Activated naive CD8-positive, alpha-beta T cell treated with anti-CD3 and anti-CD28 coated beads, Interleukin-2, amount 50 U/mL, for 24 hours (primary cell): Measurements from ENCODE around the gene LOC128125822.

ENCODE experiments used
- ATAC-seq: fragments of 150-1000 bp; cut with Tn5 transposase; one replicate; pipeline ENCODE4 v1.10.0; 2021
- DNase-seq: peaks from one replicate; pipeline ENCODE4 v3.0.0; 2021
- H3K27ac Mint-ChIP-seq: one replicate; pipeline ENCODE4 v1.8.0; 2021; ENCODE audit warnings: mild to moderate bottlenecking, mixed read lengths
- H3K27me3 Mint-ChIP-seq: one replicate; pipeline ENCODE4 v1.8.0; 2021; ENCODE audit warnings: mixed read lengths
- H3K36me3 Mint-ChIP-seq: one replicate; pipeline ENCODE4 v1.8.0; 2021; ENCODE audit warnings: low read depth, mixed read lengths
- H3K4me1 Mint-ChIP-seq: one replicate; pipeline ENCODE4 v1.8.0; 2021; ENCODE audit warnings: mixed read lengths
- H3K4me3 Mint-ChIP-seq: one replicate; pipeline ENCODE4 v1.8.0; 2021; ENCODE audit warnings: mild to moderate bottlenecking, moderate library complexity, mixed read lengths
- H3K9me3 Mint-ChIP-seq: one replicate; pipeline ENCODE4 v1.8.0; 2021; ENCODE audit warnings: mixed read lengths

LOC128125822 gene

DNA sequence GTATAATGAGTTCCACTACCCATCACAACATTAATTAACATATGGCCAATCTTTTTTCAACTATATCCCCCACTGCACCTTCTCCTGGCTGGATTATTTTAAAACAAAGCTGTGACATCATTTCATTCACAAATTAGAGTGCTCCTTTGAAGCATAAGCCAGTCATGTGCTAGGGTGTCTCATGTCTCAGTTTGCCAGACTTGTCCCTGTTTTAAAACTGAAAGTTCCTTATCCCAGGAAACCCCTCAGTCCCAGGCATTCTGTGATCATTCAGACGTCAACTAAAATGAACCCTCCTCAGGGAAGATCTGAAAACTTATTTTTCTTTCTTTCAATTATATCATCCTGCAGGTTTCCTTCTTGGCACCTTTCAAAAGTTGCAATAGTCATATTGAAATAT, 29.3 kb upstream of the LOC128125822 start:
- ATAC-seq (no peak), DNase-seq (no peak)
- Mint-ChIP-seq H3K27ac (no peak overlapping the region), H3K9me3 (peaks cover 4% of the 10 kb centered on the region), H3K4me1 (no peaks in the 10 kb centered on the region), H3K27me3 (peaks cover 31% of the 10 kb centered on the region), H3K36me3 (no peaks in the 10 kb centered on the region), H3K4me3 (no peak overlapping the region)

DNA sequence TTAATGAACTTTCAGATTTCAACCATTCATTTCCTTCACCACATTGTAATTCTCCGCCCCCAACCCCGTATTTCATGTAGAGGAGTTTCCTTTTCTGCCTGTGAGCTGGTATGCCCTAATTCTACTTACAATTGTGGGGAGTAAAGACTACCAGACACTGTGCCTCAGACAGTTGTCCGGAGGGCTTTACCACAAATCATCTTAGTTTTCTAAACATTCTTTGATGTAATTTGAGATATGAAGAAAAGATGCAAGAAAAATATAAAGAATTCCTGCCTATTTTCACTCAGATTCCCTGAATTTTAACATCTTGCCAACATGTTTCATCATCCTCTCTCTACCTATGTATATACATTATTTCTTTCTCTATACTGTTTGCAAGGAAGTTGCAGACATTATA, 28.3 kb upstream of the LOC128125822 start:
- no peak overlapping the region for H3K4me3 Mint-ChIP-seq
- no peaks in the 10 kb centered on the region for H3K36me3 Mint-ChIP-seq
- no peak for DNase-seq
- H3K27me3 Mint-ChIP-seq: peaks cover 33% of the 10 kb centered on the region
- no peaks in the 10 kb centered on the region for H3K4me1 Mint-ChIP-seq
- peaks cover 4% of the 10 kb centered on the region for H3K9me3 Mint-ChIP-seq
- no peak for ATAC-seq
- no peak overlapping the region for H3K27ac Mint-ChIP-seq

GRCh38 chr6:63546236-63546635, 26.0 kb upstream of the LOC128125822 start:
- H3K36me3 Mint-ChIP-seq: no peaks in the 10 kb centered on the region
- ATAC-seq (no peak), DNase-seq (no peak)
- no peak overlapping the region for H3K27ac Mint-ChIP-seq
- peaks cover 24% of the 10 kb centered on the region for H3K27me3 Mint-ChIP-seq
- no peak overlapping the region for H3K4me3 Mint-ChIP-seq
- H3K4me1 Mint-ChIP-seq: no peaks in the 10 kb centered on the region
- peaks cover 4% of the 10 kb centered on the region for H3K9me3 Mint-ChIP-seq

GRCh38 chr6:63546697-63547096, 25.6 kb upstream of the LOC128125822 start:
- Mint-ChIP-seq H3K27ac (no peak overlapping the region), H3K9me3 (peaks cover 4% of the 10 kb centered on the region), H3K4me3 (no peak overlapping the region), H3K27me3 (peaks cover 23% of the 10 kb centered on the region), H3K36me3 (no peaks in the 10 kb centered on the region), H3K4me1 (no peaks in the 10 kb centered on the region)
- no peak for ATAC-seq
- no peak for DNase-seq

DNA sequence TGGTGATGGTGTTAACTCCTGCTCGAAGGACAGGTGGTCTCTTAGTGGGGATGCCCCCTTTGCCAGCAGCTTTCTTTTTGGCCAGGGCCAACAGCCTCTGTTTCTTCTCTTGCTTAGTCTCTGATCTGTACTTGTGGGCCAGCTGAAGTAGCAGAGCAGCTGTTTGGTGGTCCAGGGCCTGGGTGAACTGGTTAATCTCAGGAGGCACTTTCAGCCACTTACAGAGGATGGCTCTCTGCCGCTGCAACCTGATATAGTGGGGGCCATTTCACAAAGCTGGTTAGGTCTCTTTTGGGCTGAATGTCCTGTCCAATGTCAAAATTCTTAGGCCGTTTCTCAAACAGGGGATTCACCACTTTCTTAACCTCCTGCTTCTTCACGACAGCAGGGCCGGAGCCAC, 23.2 kb upstream of the LOC128125822 start:
- H3K9me3 Mint-ChIP-seq: no peaks in the 10 kb centered on the region

DNA sequence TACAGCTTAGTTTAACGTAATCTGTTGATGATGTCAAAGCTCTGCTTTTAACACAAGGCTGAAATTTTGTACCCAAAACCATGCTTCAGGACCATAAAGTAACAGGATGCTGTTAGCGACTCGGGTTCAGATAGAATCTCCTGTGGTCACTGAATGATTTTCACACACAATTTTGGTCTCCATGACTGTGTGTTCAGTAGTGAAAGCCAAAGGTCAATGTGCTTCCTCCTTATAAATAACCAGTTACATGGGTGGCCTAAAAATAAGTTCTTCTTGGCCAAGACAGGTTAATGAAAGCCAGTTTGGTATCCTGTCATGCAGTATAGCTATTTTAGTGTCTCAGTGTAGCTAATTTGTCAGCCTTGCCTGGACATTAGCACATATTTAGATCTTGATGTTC, 19.1 kb upstream of the LOC128125822 start:
- ATAC-seq: no peak

More for the DNA sequence above, 23.2 kb upstream of the LOC128125822 start:
- no peak overlapping the region for H3K4me3 Mint-ChIP-seq
- peaks cover 12% of the 10 kb centered on the region for H3K27me3 Mint-ChIP-seq
- H3K27ac Mint-ChIP-seq: no peak overlapping the region
- H3K36me3 Mint-ChIP-seq: no peaks in the 10 kb centered on the region
- no peak for DNase-seq
- no peaks in the 10 kb centered on the region for H3K4me1 Mint-ChIP-seq
- ATAC-seq: no peak

DNA sequence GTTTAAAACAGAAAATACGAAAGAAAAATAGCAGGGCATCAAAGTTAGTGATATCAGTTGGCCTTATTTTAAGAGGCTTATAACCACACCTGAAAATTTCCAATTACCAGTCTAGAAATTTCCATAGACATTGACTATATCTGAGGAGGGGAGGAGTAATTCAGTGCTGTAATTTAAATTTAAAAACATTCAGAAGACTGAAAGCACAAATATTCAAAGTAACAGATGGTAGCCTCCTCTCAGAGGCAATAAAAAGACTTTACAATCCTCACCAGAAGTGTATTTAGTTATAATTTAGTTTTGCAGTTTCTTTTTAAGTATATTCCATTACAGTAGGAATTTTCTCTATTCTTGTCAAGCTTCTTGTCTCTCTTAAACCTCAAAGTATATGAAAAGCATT, 18.4 kb upstream of the LOC128125822 start:
- Mint-ChIP-seq H3K27ac (no peak overlapping the region), H3K27me3 (peaks cover 8% of the 10 kb centered on the region), H3K4me3 (no peak overlapping the region), H3K9me3 (no peaks in the 10 kb centered on the region), H3K4me1 (no peaks in the 10 kb centered on the region), H3K36me3 (no peaks in the 10 kb centered on the region)
- no peak for DNase-seq
- no peak for ATAC-seq

More for the DNA sequence above, 19.1 kb upstream of the LOC128125822 start:
- no peaks in the 10 kb centered on the region for H3K36me3 Mint-ChIP-seq
- DNase-seq: no peak
- H3K4me1 Mint-ChIP-seq: no peaks in the 10 kb centered on the region
- no peaks in the 10 kb centered on the region for H3K9me3 Mint-ChIP-seq
- H3K27ac Mint-ChIP-seq: no peak overlapping the region
- peaks cover 8% of the 10 kb centered on the region for H3K27me3 Mint-ChIP-seq
- no peak overlapping the region for H3K4me3 Mint-ChIP-seq

DNA sequence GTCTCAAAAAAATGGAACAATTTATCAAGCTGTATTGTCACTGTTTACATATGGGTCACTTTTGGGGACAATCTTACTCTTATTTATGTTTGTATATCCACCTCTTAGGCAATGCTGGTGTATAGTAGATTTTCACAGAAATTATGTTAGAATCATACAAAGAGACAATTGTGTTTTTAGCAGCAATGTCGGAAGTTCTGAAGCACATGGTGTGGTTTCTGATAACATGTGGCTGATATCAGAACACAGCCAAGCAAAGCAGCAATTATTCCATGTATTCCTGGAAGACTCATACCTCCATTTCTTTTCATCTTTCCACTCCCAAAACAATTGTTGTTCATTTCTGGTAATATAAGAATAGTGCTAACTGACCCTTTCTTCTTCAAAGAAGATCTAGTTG, 17.5 kb upstream of the LOC128125822 start:
- no peak for ATAC-seq
- DNase-seq: no peak
- Mint-ChIP-seq H3K4me1 (no peaks in the 10 kb centered on the region), H3K9me3 (no peaks in the 10 kb centered on the region), H3K4me3 (no peak overlapping the region), H3K27ac (no peak overlapping the region), H3K27me3 (peaks cover 8% of the 10 kb centered on the region), H3K36me3 (no peaks in the 10 kb centered on the region)

DNA sequence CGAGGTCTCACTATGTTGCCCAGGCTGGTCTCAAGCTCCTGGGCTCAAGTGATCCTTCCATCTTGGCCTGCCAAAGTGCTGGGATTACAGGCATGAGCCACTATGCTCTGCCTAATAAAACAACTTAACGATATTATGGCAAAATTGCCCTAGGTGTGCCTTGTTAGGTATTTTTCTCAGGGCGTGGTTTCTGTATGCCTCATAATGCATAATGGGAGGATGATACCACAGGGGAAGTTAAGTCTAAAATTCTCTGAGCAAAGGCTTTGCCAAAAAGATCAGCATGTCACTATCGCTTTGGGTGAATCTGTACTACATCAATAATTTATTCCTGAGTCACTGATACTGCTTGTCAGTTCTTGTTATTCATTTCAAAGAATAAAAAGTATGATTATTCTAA, 15.9 kb upstream of the LOC128125822 start:
- H3K4me3 Mint-ChIP-seq: no peak overlapping the region
- H3K9me3 Mint-ChIP-seq: no peaks in the 10 kb centered on the region
- ATAC-seq (no peak), DNase-seq (no peak)
- H3K4me1 Mint-ChIP-seq: no peaks in the 10 kb centered on the region
- H3K27ac Mint-ChIP-seq: no peak overlapping the region
- H3K27me3 Mint-ChIP-seq: peaks cover 10% of the 10 kb centered on the region
- no peaks in the 10 kb centered on the region for H3K36me3 Mint-ChIP-seq

GRCh38 chr6:63558278-63558677, 14.0 kb upstream of the LOC128125822 start:
- DNase-seq (no peak), ATAC-seq (no peak)
- no peaks in the 10 kb centered on the region for H3K4me1 Mint-ChIP-seq
- no peak overlapping the region for H3K4me3 Mint-ChIP-seq
- H3K27me3 Mint-ChIP-seq: peaks cover 8% of the 10 kb centered on the region
- H3K36me3 Mint-ChIP-seq: no peaks in the 10 kb centered on the region
- H3K27ac Mint-ChIP-seq: no peak overlapping the region
- H3K9me3 Mint-ChIP-seq: no peaks in the 10 kb centered on the region

DNA sequence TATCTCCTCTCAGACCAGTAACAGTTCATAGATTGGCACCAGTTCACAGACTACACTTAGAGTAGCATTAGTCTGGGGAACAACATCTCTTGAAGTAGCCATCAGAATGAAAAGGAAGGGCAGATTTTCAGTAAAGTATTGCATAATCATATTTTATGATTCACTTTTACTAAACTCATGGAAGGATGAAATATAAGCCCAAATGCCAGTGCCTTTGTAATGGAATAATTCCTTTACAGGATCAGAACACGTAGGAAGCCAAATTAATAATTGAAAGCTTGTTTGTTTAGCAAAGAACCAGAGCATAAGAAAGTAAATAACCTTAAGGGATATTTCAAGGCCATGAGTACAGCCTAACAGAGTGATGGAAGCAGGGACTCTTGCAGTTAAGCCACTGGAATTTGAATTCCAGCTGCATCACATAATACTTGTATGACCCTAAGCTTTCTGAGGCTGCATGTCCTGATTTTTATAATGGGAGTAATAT, 11.4 kb upstream of the LOC128125822 start:
- no peak for ATAC-seq
- Mint-ChIP-seq H3K36me3 (no peaks in the 10 kb centered on the region), H3K9me3 (no peaks in the 10 kb centered on the region), H3K4me3 (no peak overlapping the region), H3K27ac (no peak overlapping the region), H3K4me1 (no peaks in the 10 kb centered on the region), H3K27me3 (peaks cover 8% of the 10 kb centered on the region)
- no peak for DNase-seq

DNA sequence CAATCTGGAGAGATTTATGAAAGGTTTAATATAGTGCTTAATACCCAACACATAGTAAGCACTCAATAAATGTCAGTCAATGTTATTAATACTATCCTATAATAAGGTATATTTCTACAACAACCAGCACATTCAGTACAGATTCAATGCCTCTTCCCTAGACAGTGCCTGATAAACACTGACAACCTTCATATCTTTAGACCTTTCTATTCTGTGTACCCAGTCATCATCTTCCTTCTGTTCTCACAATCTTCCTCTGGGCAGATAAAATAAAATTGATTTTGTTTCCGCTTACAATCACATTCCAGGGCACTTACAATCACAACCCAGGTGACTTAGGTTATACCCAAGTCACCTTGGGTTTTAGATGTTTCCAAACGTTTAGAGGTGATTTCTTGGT, 11.0 kb upstream of the LOC128125822 start:
- Mint-ChIP-seq H3K27me3 (peaks cover 8% of the 10 kb centered on the region), H3K36me3 (no peaks in the 10 kb centered on the region), H3K4me3 (no peak overlapping the region), H3K4me1 (no peaks in the 10 kb centered on the region), H3K9me3 (no peaks in the 10 kb centered on the region), H3K27ac (no peak overlapping the region)
- no peak for ATAC-seq
- no peak for DNase-seq

GRCh38 chr6:63563235-63563634, 9.0 kb upstream of the LOC128125822 start:
- peak; percentile 20 for ATAC-seq
- H3K36me3 Mint-ChIP-seq: no peaks in the 10 kb centered on the region
- no peaks in the 10 kb centered on the region for H3K9me3 Mint-ChIP-seq
- no peaks in the 10 kb centered on the region for H3K4me1 Mint-ChIP-seq
- DNase-seq: no peak
- H3K4me3 Mint-ChIP-seq: no peak overlapping the region
- H3K27ac Mint-ChIP-seq: no peak overlapping the region
- peaks cover 4% of the 10 kb centered on the region for H3K27me3 Mint-ChIP-seq

GRCh38 chr6:63565058-63565726, 7.1 kb upstream of the LOC128125822 start:
- Mint-ChIP-seq H3K36me3 (no peaks in the 10 kb centered on the region), H3K4me3 (no peak overlapping the region), H3K27ac (no peak overlapping the region), H3K27me3 (peaks cover 4% of the 10 kb centered on the region), H3K4me1 (no peaks in the 10 kb centered on the region), H3K9me3 (no peaks in the 10 kb centered on the region)
- DNase-seq (no peak), ATAC-seq (no peak)

GRCh38 chr6:63565727-63566596, 6.3 kb upstream of the LOC128125822 start:
- no peaks in the 10 kb centered on the region for H3K4me1 Mint-ChIP-seq
- DNase-seq: no peak
- H3K27ac Mint-ChIP-seq: no peak overlapping the region
- H3K4me3 Mint-ChIP-seq: no peak overlapping the region
- no peaks in the 10 kb centered on the region for H3K9me3 Mint-ChIP-seq
- no peak for ATAC-seq
- H3K36me3 Mint-ChIP-seq: no peaks in the 10 kb centered on the region
- peaks cover 2% of the 10 kb centered on the region for H3K27me3 Mint-ChIP-seq
